Vagina (tissue), 2 donors: ENCODE measurements around the gene RAP1GDS1.

Experiments
- CTCF ChIP-seq, 3 experiments: fragments of 450-650 bp in 2 of 3; fragments of 200-600 bp in 1 of 3; sonication (generic) in 1 of 3; IDR thresholded peaks; one replicate each; pipeline ENCODE4 v1.5.1; 2017 to 2019; ENCODE audit warnings: antibody characterized with exemption in 3 of 3, mild to moderate bottlenecking in 2 of 3, moderate library complexity in 2 of 3
- POLR2A ChIP-seq, 2 donors: fragments of 450-650 bp; IDR thresholded peaks; one replicate each; pipeline ENCODE4 v1.6.1; 2017; ENCODE audit warnings: antibody characterized with exemption in 2 of 2, mild to moderate bottlenecking in 2 of 2, moderate library complexity in 2 of 2

- TF ChIP-seq CTCF (IDR thresholded peaks at IDR 0.05) (no peak), POLR2A (IDR thresholded peaks at IDR 0.05) (no peak)
These were observed 150.5 kb downstream of the RAP1GDS1 start for GRCh38 chr4:98411731-98412130.
